Activated CD8-positive, alpha-beta T cell treated with anti-CD3 and anti-CD28 coated beads, Interleukin-2, amount 10 ng/mL, durations not matched to agents 7 days and 5 days (primary cell): ENCODE data around the gene EPAS1. TPM values are rescaled to one million over a fixed set of nuclear protein-coding genes. Genes with fewer than 3 reads are reported as not detected.
A peak's percentile ranks its signal among the peaks of the same experiment; 100 is the strongest.

Source experiments
- ATAC-seq: fragments of 150-1000 bp; cut with Tn5 transposase; one replicate; pipeline ENCODE4 v1.10.0; 2021; ENCODE audit warnings: moderate library complexity
- CTCF ChIA-PET: fragments of 350-600 bp; sonication (Branson Sonifier 250); formaldehyde crosslinking; loops from one replicate; lab custom pipeline; 2021; ENCODE audit warnings: antibody characterized with exemption; lab: Charles Lee
- POLR2A ChIA-PET: fragments of 350-600 bp; sonication (Branson Sonifier 250); formaldehyde crosslinking; loops from one replicate; lab custom pipeline; 2021; ENCODE audit warnings: antibody characterized with exemption; lab: Charles Lee
- DNase-seq: peaks from one replicate; pipeline ENCODE4 v3.0.0-alpha.2; 2020
- H3K27ac Mint-ChIP-seq: one replicate; pipeline ENCODE4 v1.8.0; 2021; ENCODE audit warnings: mild to moderate bottlenecking, mixed read lengths
- H3K27me3 Mint-ChIP-seq: one replicate; pipeline ENCODE4 v1.8.0; 2021; ENCODE audit warnings: low read depth, mixed read lengths
- H3K36me3 Mint-ChIP-seq: one replicate; pipeline ENCODE4 v1.8.0; 2021; ENCODE audit warnings: low read depth, mixed read lengths
- H3K4me1 Mint-ChIP-seq: one replicate; pipeline ENCODE4 v1.8.0; 2021; ENCODE audit warnings: low read depth, mixed read lengths
- H3K4me3 Mint-ChIP-seq: one replicate; pipeline ENCODE4 v1.8.0; 2021; ENCODE audit warnings: mild to moderate bottlenecking, mixed read lengths
- H3K9me3 Mint-ChIP-seq: one replicate; pipeline ENCODE4 v1.8.0; 2022; ENCODE audit warnings: mixed read lengths; ENCODE audit not compliant: insufficient read depth
- total RNA-seq, 2 experiments: library from RNA; stranded (reverse); gene quantifications; one replicate each; pipeline ENCODE4 v1.2.3, GENCODE V29; 2021

Gene EPAS1
- total RNA-seq, 2 experiments from 2014 or later, result 12.6 to 16.2 TPM

DNA sequence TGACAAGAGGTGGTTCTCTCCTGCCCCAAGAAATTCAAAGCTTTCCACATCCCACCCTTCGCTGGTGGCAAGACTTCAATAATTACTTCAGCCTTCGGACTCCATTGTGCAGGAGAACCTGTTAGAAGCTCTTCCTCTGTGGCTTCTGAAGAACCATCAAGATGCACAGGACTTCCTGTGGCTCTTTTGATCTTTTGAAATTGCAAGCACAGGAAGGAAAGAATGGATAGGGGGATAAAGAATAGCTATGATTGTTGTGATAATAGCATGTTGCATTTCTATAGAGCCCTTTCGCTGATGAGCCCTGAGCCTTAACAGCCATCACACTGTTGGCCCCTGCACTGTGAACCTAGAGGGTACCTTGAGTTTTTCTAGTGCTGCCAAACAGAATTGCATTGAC is 7.4 kb downstream of the EPAS1 start:
- Mint-ChIP-seq H3K4me1 (peaks cover 47% of the 10 kb centered on the region), H3K27me3 (peaks cover 65% of the 10 kb centered on the region)
- DNase-seq, result peak; percentile 51

DNA sequence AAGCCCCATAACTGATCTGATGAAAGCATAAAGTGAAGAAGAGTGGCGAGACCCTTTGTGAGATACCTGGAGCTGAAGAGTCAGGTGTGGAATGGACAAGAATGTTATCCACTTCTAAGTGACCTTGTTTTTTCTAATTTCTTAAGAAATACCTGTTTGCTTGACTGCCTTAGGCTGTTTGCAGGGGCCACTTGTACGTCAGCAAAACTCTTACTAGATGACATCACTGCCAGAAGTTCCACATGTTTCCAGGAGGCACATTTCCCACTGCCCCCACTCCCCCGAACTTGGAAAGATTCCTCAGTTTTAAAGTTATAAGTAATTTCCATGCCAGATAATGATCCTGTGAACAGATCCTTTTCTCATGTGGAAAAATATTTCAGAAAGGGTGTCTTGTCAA is 8.0 kb downstream of the EPAS1 start:
- ChIA-PET POLR2A (interaction anchor here (0.6 kb wide), 1 partner anchor 11 kb away, joined by 3 read pairs; no protein-coding TSS in a partner anchor), CTCF (interaction anchor here (0.8 kb wide), 1 partner anchor 58 kb away, joined by 3 read pairs; no protein-coding TSS in a partner anchor)
- peaks cover 43% of the 10 kb centered on the region for H3K4me1 Mint-ChIP-seq
- peak overlapping the region; percentile 51 for H3K4me3 Mint-ChIP-seq
- no peak for ATAC-seq
- H3K9me3 Mint-ChIP-seq, result peaks cover 3% of the 10 kb centered on the region
- peaks cover 9% of the 10 kb centered on the region for H3K36me3 Mint-ChIP-seq
- H3K27ac Mint-ChIP-seq, result no peak overlapping the region
- peaks cover 62% of the 10 kb centered on the region for H3K27me3 Mint-ChIP-seq
- DNase-seq, result no peak

More for the DNA sequence above, 7.4 kb downstream of the EPAS1 start:
- Mint-ChIP-seq H3K36me3 (peaks cover 9% of the 10 kb centered on the region), H3K9me3 (peaks cover 3% of the 10 kb centered on the region), H3K27ac (no peak overlapping the region), H3K4me3 (peak overlapping the region; percentile 51)
- ATAC-seq, result peak; percentile 77
- CTCF ChIA-PET, result interaction anchor here (0.6 to 0.8 kb wide), 2 partner anchors 59 to 60 kb away, joined by 3 read pairs; no protein-coding TSS in a partner anchor
- POLR2A ChIA-PET, result interaction anchor here (0.6 kb wide), 1 partner anchor 10 kb away, joined by 3 read pairs; no protein-coding TSS in a partner anchor

- DNase-seq, result no peak
- POLR2A ChIA-PET, result no interaction called here
- ATAC-seq, result no peak
- H3K4me3 Mint-ChIP-seq, result no peak overlapping the region
- H3K27me3 Mint-ChIP-seq, result peaks cover 60% of the 10 kb centered on the region
- H3K36me3 Mint-ChIP-seq, result peaks cover 9% of the 10 kb centered on the region
- H3K27ac Mint-ChIP-seq, result no peak overlapping the region
- CTCF ChIA-PET, result no interaction called here
- H3K9me3 Mint-ChIP-seq, result peaks cover 3% of the 10 kb centered on the region
- H3K4me1 Mint-ChIP-seq, result peaks cover 43% of the 10 kb centered on the region
Measured at GRCh38 chr2:46305767-46306166, 8.6 kb downstream of the EPAS1 start.

GRCh38 chr2:46306330-46306751 is 9.1 kb downstream of the EPAS1 start:
- peaks cover 3% of the 10 kb centered on the region for H3K9me3 Mint-ChIP-seq
- POLR2A ChIA-PET, result no interaction called here
- no peak overlapping the region for H3K27ac Mint-ChIP-seq
- ATAC-seq, result no peak
- peaks cover 56% of the 10 kb centered on the region for H3K27me3 Mint-ChIP-seq
- H3K36me3 Mint-ChIP-seq, result peaks cover 9% of the 10 kb centered on the region
- H3K4me3 Mint-ChIP-seq, result no peak overlapping the region
- peaks cover 43% of the 10 kb centered on the region for H3K4me1 Mint-ChIP-seq
- CTCF ChIA-PET, result no interaction called here
- DNase-seq, result no peak

- ATAC-seq (no peak), DNase-seq (no peak)
- POLR2A ChIA-PET, result no interaction called here
- Mint-ChIP-seq H3K4me3 (no peak overlapping the region), H3K27ac (no peak overlapping the region), H3K4me1 (peaks cover 39% of the 10 kb centered on the region), H3K9me3 (peaks cover 3% of the 10 kb centered on the region), H3K27me3 (peaks cover 55% of the 10 kb centered on the region), H3K36me3 (peaks cover 9% of the 10 kb centered on the region)
- CTCF ChIA-PET, result no interaction called here
Measured at GRCh38 chr2:46306988-46307655, 9.9 kb downstream of the EPAS1 start.

DNA sequence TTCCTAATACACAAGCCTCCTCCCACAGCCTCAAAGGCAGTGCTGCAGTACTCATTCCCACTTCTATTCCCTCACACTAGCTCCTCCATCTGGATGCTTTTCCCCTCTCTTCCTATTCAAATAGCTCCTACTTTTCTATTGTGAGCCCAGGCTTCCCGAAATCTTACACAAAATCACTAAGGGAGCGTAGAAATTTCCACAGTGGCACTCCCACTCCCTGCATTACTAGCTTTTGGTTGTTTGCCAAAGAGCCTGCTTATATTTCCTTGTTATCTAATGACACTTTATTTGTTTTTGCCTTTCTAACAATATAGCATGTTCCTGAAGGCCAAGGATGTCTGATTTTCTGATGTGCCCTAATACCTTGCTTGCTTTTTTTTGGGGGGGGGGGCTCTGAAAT is 10.9 kb downstream of the EPAS1 start:
- Mint-ChIP-seq H3K4me3 (no peak overlapping the region), H3K27me3 (peaks cover 52% of the 10 kb centered on the region), H3K9me3 (peaks cover 3% of the 10 kb centered on the region), H3K4me1 (peaks cover 35% of the 10 kb centered on the region), H3K27ac (no peak overlapping the region), H3K36me3 (peaks cover 9% of the 10 kb centered on the region)
- ATAC-seq (no peak), DNase-seq (no peak)
- POLR2A ChIA-PET, result no interaction called here
- CTCF ChIA-PET, result interaction anchor here (0.9 to 1.3 kb wide), 3 partner anchors 11 to 245 kb away, joined by 3 read pairs; partner anchors contain the start of gene EPAS1

- CTCF ChIA-PET, result interaction anchor here (0.9 to 1.3 kb wide), 3 partner anchors 12 to 245 kb away, joined by 3 read pairs; partner anchors contain the start of gene EPAS1
Measured at GRCh38 chr2:46308629-46309028, 11.4 kb downstream of the EPAS1 start.

DNA sequence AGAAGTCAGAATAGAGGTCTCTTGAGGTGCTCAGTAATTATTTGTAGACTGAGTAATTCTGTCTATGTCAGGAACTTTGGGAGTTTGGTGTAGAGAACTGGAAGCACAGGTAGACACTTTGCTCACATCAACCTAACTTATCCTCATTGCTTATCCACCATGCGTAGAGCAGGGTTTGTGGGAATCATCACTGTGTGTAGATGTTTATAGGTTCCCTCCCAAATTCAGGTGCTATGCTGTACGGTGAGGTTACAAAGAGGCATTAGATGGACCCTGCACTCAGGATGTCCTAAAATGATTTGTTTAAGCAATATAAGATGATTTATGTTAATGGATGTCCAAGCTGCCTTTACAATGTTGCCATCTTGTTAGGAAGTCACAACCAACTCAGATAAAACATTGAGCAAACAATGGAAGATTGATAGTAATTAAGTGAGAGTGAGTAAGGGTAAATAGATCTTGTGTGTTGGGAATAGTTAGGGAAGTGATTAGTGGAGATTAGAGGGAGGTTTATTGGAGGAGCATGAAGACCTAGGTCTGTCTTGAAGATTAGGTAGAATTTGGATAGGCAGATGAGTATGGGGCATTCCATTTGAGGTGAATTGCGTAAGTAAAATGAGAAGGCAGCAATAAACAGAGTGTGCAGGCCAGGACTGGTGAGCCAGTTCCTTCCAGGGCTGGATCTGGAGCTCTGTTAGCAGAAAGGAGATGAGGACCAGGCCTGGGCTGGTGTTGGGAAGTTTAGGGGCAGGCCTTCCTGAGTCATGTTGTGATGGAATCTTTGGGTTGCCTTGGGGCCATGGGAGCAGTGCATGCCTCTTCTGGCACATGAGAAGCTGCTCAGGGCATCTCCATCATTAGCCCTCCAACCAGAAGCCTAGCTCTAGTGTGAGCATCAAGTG is 12.1 kb downstream of the EPAS1 start:
- DNase-seq, result no peak
- Mint-ChIP-seq H3K27me3 (peaks cover 46% of the 10 kb centered on the region), H3K4me1 (peaks cover 23% of the 10 kb centered on the region), H3K9me3 (peaks cover 3% of the 10 kb centered on the region), H3K36me3 (peaks cover 9% of the 10 kb centered on the region), H3K4me3 (no peak overlapping the region), H3K27ac (no peak overlapping the region)
- ChIA-PET CTCF (interaction anchor here (1.3 kb wide), 1 partner anchor 12 kb away, joined by 3 read pairs; the partner anchor contains the start of gene EPAS1), POLR2A (no interaction called here)
- ATAC-seq, result no peak

More at GRCh38 chr2:46308629-46309028, 11.4 kb downstream of the EPAS1 start:
- Mint-ChIP-seq H3K9me3 (peaks cover 3% of the 10 kb centered on the region), H3K4me3 (no peak overlapping the region), H3K36me3 (peaks cover 9% of the 10 kb centered on the region), H3K4me1 (peaks cover 29% of the 10 kb centered on the region), H3K27ac (no peak overlapping the region), H3K27me3 (peaks cover 47% of the 10 kb centered on the region)
- DNase-seq, result no peak
- no peak for ATAC-seq
- POLR2A ChIA-PET, result no interaction called here

DNA sequence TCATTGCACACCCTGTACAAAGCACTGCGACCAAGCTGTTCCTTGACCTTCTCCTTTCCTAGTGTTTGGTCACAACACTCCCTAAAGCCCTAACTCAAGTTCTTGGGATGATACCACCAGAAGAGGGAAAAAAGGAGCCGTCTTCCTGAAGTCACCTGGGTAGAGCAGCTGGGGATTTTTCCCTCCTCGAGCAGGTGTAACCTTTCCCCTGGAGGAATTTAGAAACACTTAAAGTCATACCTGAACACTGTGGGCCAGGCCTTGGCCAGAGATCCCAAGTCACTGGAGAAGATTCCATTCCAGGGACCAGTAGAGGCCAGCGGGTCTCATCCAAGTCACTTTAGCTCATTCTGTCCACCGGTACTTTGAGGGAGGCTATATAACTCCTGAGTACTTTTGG is 13.2 kb downstream of the EPAS1 start:
- H3K27ac Mint-ChIP-seq, result no peak overlapping the region
- H3K4me1 Mint-ChIP-seq, result peaks cover 16% of the 10 kb centered on the region
- no peaks in the 10 kb centered on the region for H3K9me3 Mint-ChIP-seq
- no peak for ATAC-seq
- peaks cover 3% of the 10 kb centered on the region for H3K36me3 Mint-ChIP-seq
- CTCF ChIA-PET, result interaction anchor here (0.7 kb wide), 1 partner anchor 55 kb away, joined by 3 read pairs; no protein-coding TSS in a partner anchor
- no peak for DNase-seq
- H3K4me3 Mint-ChIP-seq, result no peak overlapping the region
- POLR2A ChIA-PET, result no interaction called here
- peaks cover 41% of the 10 kb centered on the region for H3K27me3 Mint-ChIP-seq

DNA sequence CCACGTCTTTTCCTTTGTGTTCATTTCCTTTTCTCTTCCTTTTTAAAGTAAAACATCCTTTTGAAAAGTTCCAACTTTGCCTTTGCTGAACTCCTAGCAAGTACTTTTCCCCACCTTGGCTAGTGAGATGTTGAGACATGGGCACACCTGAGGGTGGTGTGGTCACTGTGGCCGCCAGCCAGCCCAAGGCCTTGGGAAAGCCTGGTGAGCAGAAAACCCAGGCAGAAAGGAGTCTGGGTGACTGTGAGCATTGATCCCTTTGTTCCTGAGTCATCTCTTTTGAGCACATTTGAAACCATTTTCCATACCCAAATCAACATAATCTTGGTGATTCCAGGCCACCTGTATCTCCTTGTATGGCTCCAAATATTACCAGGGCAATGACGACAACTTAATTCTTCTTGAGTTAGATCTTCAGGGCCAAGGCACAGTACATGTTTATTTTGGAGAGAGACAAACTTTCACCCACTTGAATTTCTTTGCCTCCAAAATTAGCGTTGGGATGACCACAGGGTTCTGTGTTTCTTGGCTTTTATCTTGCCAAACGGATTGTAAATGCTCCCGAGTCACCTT is 14.5 kb downstream of the EPAS1 start:
- DNase-seq (no peak), ATAC-seq (no peak)
- Mint-ChIP-seq H3K4me1 (peaks cover 12% of the 10 kb centered on the region), H3K27me3 (peaks cover 40% of the 10 kb centered on the region), H3K4me3 (no peak overlapping the region), H3K36me3 (no peaks in the 10 kb centered on the region), H3K27ac (no peak overlapping the region), H3K9me3 (no peaks in the 10 kb centered on the region)
- ChIA-PET CTCF (interaction anchor here (1.4 kb wide), 1 partner anchor 52 kb away, joined by 3 read pairs; no protein-coding TSS in a partner anchor), POLR2A (no interaction called here)

DNA sequence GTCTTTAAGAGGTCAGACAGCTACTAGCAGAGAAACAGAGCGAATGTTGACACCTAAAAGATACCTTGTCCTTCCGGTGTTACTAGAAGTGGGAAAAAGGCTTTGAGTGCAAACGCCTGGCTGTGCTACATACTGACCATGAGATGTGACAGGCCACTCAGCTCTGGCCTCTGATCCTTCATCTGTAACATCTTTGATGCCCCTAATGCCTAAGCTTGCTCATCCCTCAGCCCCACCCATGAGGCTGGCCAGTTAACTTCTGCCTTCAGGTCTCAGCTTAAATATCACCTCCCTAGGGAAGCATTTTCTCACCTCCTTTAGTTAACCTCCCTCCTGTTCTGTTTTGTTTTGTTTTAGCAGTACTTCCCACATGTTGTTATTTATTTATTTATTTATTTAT is 15.9 kb downstream of the EPAS1 start:
- DNase-seq (no peak), ATAC-seq (no peak)
- Mint-ChIP-seq H3K9me3 (no peaks in the 10 kb centered on the region), H3K4me1 (peaks cover 14% of the 10 kb centered on the region), H3K27me3 (peaks cover 39% of the 10 kb centered on the region), H3K36me3 (no peaks in the 10 kb centered on the region), H3K4me3 (no peak overlapping the region), H3K27ac (no peak overlapping the region)
- ChIA-PET CTCF (interaction anchor here (1.0 kb wide), 1 partner anchor 15 kb away, joined by 3 read pairs; no protein-coding TSS in a partner anchor), POLR2A (no interaction called here)
